HG03045 (cell line): ENCODE measurements around the gene RAB11B.
"Not testable (repeated sequence)": the region's sequence is repeated elsewhere in the genome, so short reads cannot be mapped to it uniquely, and the experiment has no call there.

Experiments used
- ATAC-seq: cut with Tn5 transposase; IDR thresholded peaks from one replicate; pipeline ENCODE4 v1.9.1; 2021; ENCODE audit warnings: mild to moderate bottlenecking, moderate library complexity; ENCODE audit not compliant: unreplicated experiment

The RAB11B gene

DNA sequence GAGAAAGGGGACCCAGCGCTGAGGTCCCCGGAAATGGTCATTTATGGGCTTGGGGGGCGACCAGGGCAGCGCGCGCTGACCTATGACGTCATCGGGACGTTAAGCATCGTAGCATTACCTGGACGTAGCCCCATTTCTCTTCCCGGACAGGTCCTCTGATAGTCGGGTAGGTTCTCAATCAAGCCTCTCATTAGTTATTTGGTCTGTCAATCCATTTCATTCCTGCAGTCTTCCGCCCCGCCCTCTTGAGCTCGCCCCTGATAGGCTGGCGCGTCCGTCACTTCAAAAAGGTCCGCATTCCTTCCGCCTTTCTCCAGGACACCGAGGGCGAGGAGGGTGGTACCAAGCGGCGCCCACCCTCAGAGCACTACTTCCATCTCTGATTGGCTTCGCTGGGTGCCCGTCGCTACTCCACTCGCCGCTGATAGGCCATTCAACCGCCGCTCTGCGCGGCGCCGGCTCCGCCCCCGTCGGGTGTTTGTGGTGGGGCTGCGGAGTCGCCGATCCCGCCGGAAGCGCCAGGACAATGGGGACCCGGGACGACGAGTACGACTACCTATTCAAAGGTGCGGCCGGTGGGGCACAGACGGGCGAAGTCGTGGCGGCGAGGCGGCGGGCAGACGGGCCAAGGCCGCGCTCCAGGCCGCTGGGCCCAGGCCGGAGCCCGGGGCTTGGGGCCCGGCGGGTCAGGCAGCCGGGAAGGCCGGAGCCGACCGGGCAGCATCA lies at the start of gene RAB11B:
TSS of gene RAB11B (plus strand) at position 470 of the 726 bp plus-strand sequence. CDS start at position 527, 57 bp downstream.
- ATAC-seq, result peak; percentile 92

DNA sequence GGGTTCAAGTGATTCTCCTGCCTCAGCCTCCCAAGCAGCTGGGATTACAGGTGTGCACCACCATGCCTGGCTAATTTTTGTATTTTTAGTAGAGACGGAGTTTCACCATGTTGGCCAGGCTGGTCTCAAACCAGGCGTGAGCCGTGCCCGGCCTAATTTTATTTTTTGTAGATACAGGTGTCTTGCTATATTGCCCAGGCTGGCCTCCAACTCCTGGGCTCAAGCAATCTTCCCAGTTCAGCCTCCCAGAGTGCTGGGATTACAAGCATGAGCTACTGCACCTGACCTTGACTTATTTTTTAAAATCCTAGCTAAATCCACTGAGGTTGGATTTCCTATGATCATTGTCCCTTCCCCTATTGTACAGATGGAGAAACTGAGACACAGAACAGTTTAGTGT lies 48.7 kb upstream of the RAB11B start:
- not testable (repeated sequence) for ATAC-seq

DNA sequence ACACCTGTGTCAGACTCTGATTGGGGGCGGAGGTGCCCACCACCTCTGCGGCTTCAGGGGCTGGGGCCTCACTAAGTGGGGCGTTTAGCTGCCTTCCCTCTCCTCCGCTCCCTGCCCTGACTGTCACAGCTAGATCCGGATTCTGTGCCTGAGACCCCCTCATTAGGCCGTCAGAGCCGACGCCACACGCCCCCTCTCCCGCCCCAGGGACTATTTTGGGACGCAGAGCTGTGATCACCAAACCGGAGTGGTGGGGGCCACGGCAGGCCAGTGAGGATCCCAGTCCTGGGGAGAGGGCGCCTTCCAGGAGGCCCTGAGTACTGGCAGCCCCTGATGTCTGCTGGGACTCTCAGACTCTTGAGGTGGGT lies 47.9 kb upstream of the RAB11B start:
- no peak for ATAC-seq

DNA sequence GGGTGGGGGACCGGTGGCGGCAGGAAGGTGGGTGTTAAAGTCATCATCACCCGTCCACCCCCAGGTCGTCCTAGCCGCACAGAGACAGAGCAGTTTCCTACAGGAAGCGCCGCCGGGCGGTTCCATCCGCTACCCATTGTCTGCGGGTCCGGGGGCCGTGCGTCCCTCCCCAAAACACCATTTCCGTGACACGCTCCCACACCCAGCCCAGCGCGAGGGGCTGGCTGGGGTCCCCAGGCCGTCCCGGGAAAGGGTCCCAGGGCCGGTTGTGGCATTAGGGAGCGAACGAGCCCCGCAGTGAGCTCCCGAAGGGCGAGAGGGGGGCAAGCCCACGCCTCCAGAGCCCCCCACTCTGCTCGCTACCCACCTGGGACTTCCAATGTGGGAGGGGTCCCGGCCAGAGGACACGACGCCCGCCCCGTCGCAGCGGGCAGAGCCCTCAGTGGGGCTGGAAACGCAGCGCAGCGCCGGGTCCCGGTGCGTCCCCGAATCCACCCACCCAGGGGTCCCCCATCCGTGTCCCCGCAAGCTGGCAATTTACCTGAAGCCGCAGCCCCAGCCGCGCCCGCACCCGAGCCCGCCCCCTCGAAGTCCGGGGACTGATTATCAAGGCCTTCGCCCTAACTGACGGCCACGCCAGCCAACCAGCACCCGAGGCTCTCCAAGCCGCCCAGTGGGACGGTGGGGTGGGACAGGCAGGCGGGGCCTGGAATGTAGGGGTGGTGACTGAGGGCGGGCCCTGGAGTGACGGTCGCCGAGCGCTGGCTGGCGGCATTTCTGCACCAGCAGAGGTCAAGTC lies 47.3 kb upstream of the RAB11B start, which contains the start of gene KANK3:
TSS of gene KANK3 (minus strand) at position 579 of the 799 bp plus-strand sequence. CDS start 5,434 bp downstream, outside the sequence.
- ATAC-seq, result peak; percentile 90

DNA sequence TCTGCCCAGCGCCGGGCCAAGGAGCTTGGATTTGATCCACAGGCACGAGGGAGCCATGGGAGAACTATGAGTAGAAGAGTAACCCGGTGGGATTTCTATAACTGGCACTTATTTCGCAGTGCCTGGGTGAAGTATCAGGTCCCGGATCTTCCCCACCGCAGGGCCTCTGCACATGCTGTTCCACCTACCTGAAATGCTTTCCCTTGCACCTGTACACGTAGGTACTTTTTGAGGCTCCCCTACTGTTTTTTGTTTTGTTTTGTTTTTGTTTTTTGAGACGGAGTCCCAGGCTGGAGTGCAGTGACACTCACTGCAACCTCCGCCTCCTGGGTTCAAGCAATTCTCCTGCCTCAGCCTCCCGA lies 46.7 kb upstream of the RAB11B start:
- no peak for ATAC-seq

DNA sequence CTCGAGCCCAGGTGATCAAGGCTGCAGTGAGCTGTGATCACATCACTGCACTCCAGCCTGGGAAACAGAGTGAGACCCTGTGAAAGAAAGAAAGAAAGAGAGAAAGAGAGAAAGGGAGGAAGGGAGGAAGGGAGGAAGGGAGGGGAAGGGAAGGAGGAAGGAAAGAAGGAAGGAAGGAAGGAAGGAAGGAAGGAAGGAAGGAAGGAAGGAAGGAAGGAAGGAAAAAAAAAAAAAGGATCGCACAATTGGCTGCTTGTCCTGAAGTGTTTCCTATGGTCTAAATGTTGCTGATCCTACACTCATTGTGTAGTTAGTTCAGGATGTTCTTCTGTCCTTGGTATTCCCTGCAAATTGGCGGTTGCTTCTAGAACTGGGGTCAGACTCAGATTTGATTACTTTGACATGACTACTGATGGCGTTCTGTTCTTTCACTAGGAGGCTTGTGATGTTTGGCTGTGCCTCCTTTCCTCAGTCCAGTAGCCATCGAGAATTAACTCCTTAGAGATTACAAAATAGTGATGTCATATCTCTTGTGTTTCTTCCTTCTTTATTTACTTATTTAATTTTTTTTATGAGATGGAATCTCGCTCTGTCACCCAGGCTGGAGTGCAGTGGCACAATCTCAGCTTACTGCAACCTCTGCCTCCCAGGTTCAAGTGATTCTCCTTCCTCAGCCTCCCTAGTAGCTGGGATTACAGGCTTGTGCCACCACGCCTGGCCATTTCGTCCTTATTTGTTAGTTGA lies 40.4 kb upstream of the RAB11B start:
- ATAC-seq, result not testable (repeated sequence)

DNA sequence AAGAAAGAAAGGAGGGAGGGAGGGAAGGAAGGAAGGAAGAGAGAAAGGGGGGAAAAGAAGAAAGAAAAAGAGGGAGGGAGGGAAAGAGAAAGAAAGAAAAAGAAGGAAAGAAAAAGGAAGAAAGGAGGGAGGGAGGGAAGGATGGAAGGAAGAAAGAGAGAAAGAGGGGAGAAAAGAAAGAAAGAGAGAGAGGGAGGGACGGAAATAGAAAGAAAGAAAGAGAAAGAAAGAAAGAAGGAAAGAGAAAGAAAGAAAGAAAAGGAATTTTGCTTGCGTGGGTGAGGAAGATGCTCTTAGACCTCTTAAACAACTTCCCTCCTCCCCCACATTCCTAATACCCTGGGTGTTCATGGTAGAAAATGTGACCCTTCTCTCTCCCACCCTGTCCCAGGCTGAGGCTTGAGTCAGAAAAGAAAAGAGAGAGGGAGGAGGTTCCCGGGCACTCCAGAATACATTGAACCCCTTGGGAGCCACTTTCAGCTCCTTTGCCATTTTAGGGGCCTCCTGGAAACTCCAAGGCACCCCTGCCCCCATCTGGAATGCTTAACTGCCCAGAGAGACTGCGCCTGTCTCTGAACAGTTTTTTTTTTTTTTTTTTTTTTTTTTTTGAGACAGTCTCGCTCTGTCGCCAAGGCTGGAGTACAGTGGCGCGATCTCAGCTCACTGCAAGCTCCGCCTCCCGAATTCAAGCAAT lies 37.9 kb upstream of the RAB11B start:
- ATAC-seq, result no peak

DNA sequence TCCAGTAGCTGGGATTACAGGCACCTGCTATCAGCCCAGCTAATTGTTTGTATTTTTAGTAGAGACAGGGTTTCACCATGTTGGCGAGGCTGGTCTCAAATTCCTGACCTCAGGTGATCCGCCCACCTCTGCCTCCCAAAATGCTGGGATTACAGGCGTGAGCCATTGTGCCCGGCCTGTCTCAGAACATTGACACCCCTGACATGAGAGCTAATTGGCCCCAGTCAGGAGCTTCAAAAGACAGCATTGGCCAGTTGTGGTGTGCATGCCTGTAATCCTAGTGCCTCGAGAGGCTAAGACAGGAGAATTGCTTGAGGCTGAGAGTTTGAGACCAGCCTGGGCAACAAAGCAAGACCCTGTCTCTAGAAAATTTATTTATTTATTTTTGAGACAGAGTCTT lies 37.3 kb upstream of the RAB11B start:
- not testable (repeated sequence) for ATAC-seq

DNA sequence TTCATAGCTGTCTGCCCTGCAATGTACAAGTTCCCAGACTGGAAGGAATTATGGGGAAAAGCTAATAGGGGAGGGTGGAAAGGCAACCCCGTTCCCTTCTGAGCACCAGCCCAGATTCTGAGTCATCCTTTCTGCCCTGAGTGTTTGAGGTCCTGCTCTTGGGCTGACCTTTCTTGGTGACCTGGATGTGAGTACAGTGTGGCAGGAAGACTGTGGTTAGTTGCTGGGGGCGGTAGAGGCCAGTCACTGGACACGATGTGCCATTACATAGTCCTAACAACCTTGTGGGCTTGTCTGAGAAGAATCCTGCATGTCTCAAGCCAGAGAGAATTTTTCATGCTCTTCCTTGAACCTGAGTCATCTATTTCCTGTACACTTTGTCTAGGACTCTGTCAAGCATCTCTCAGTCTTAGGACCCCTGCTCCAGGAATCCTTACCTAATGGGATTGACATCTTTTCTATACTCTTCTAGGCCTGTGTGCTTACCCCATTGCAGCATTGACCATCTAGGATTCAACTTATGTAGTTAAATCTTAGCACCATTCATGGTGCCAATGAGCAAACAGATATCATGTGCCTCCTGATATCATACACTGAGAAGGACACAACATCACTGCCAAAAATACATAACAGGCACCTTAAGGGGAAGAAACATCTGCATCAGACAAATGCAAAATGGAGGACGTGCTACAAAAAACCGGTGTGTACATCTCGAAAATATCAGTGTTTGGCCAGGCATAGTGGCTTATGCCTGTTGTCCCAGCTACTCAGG lies 34.3 kb upstream of the RAB11B start:
- ATAC-seq, result no peak

DNA sequence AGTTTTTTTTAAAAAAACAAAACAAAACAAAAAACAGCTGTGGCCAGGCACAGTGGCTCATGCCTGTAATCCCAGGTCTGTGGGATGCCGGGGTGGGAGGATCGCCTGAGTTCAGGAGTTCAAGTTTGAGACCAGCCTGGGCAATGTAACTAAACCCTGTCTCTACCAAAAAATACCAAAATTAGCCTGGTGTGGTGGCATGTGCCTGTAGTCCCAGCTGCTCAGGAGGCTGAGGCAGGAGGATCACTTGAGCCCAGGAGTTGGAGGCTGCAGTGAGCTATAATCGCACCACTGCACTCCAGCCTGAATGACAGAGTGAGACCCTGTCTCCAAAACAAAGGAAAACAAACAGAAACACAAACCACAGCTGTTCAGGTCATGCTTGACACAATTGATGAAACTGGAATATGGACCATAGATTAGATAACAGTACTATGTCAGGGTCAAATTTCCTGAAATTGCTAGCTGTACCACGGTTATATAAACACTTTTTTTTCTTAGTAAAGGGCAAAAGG lies 33.1 kb upstream of the RAB11B start:
- ATAC-seq, result no peak

DNA sequence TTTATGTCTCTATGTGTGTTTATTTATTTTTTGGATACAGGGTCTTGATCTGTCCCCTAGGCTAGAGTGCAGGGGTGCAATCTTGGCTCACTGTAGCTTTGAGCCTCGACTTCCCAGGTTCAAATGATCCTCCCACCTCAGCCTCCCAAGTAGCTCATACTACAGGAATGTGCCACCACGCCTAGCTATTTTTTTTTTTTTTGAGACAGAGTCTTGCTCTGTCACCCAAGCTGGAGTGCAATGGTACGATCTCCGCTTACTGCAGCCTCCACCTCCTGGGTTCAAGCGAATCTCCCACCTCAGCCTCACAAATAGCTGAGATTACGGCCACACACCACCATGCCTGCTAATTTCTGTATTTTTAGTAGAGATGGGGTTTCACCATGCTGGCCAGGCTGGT lies 31.2 kb upstream of the RAB11B start:
- ATAC-seq, result no peak

DNA sequence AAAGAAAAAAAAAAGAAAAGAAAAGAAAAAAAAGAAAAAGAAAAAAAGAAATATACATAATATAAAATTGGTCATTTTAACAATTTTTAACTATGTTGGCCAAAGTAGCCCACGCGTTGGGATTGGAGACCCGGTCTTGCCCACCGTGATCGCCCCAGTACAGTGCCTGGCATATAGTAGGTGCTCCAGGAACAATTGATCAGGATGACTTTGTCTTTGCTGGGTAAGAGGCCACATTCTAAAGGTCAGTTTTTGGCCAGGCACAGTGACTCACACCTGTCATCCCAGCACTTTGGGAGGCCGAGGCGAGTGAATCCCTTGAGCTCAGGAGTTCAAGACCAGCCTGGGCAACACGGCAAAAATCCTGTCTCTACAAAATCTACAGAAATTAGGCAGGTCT lies 30.0 kb upstream of the RAB11B start:
- no peak for ATAC-seq

DNA sequence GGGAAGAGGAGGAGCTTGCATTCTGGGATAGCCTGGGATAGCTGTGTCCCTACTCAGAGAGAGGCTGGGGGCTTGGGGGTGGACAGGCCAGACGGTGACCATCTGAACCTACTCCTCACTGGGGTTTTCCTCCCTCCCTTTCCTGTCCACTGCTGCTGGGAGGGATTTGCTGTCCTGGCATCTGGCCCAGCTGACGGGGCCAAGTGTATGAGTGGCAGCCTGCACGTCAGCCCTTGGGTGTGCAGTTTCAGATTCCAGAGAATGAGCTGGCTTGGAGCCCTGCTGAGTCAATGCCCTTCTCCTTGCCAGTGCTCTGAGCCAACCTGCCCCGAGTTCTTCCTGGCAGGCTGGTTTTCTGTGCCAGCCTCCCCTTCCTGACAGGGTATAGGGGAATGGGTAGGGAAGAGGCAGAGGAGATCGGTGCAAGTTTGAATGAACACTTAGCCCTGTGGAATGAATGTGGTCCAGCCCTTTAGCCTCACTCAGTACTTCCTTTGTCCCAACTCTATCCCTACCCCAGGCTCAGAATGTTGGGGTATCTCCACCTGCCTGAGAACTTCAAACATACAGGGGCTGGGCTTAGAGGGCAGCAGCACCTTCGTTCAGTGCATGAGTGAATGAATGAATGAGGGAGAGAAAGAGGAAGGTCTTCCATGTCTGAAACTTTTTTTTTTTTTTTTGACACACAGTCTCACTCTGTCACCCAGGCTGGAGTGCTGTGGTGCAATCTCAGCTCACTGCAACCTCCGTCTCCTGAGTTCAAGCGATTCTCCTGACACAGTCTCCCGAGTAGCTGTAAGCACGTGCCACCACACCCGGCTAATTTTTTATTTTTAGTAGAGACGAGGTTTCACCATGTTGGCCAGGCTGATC lies 28.0 kb upstream of the RAB11B start:
- ATAC-seq, result no peak

DNA sequence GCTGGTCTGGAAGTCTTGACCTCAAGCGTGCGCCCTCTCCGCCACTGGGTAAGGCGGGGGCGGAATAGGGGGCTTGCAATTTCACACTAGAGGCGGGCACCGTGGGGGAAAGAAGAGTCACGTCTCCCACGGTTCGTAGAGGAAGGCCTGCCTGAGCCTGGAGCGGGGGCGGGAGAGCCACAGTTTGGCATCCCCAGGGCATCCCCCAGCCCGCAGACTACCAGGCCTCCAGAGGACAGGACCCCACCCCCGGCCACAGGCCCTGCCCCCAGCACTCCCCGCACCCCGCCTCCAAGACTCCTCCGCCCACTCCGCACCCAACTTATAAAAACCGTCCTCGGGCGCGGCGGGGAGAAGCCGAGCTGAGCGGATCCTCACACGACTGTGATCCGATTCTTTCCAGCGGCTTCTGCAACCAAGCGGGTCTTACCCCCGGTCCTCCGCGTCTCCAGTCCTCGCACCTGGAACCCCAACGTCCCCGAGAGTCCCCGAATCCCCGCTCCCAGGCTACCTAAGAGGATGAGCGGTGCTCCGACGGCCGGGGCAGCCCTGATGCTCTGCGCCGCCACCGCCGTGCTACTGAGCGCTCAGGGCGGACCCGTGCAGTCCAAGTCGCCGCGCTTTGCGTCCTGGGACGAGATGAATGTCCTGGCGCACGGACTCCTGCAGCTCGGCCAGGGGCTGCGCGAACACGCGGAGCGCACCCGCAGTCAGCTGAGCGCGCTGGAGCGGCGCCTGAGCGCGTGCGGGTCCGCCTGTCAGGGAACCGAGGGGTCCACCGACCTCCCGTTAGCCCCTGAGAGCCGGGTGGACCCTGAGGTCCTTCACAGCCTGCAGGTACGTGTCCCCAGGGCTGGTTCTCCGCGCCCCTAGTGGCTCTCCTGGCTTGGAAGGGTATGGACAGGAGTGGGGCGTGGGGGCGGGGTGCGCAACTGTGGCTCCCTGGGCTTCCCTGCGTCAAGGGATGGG lies 26.1 kb upstream of the RAB11B start, which contains the start of gene ANGPTL4:
TSS of gene ANGPTL4 (plus strand) at position 353 of the 969 bp plus-strand sequence. CDS start at position 520, 167 bp downstream.
- no peak for ATAC-seq

DNA sequence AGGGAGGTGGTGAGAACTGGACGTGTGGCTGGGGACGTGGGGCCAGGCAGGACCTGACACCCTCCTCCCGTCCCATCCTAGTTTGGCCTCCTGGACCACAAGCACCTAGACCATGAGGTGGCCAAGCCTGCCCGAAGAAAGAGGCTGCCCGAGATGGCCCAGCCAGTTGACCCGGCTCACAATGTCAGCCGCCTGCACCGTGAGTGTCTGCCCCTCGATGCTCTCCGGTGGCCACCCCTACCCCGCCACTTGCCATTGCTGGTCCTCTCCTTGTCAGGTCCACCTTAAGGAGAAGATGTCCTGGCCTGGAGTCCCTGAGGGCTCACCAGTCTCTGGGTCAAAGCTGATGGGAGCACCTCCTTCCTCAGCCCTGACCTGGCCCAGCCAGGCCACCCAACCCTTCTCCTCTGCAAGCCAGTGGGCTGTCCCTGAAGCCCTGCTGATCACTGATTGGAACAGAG lies 24.0 kb upstream of the RAB11B start:
- ATAC-seq, result no peak

DNA sequence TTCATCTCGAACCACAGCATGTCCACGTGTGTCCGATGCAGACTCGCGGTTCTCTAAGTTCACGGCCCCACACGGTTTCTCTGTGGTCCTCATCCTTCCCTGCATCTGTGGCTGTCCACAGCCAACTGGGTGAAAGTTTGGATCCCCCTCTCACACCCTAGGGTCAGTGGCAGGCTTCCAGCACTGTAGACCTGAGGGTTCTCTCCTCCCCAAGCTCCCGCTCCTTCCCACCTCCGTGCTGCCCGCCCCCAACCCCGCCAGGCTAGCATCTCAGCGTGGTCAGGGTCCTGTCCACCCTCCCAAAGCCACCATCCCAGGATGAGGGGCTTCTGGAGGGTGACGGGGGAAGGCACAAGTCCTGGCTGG lies 23.2 kb upstream of the RAB11B start:
- no peak for ATAC-seq

DNA sequence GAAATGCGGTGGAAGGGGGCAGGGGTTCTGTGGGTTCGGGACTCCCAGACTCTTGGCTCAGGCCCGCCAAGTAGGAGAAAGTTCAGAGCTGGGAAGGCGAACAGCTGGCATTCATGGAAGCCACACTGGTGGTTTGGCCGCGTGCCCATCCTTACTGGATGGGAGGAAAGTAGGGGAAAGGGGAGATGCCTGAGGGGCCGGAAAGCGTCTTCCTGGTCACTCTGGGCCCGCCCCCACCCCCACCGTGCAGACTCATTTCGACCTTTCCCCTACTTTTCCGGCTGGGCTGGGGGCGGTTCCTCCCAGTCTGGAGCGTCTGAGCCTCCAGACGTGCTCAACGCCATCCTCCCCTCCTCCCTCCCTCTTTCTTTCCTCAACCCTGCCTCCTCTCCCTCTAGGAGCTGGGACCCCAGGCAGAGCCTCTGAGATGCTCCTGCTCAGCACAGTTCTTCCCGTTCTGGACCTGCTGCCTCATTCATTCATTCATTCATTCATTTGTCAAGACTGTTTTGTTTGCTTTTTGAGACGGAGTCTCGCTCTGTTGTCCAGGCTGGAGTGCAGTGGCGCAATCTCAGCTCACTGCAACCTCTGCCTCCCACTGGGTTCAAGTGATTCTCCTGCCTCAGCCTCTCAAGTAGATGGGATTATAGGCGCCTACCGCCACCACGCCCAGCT lies 22.7 kb upstream of the RAB11B start:
- ATAC-seq, result no peak
